ENCODE data around the gene GRID2.

Gene GRID2

DNA sequence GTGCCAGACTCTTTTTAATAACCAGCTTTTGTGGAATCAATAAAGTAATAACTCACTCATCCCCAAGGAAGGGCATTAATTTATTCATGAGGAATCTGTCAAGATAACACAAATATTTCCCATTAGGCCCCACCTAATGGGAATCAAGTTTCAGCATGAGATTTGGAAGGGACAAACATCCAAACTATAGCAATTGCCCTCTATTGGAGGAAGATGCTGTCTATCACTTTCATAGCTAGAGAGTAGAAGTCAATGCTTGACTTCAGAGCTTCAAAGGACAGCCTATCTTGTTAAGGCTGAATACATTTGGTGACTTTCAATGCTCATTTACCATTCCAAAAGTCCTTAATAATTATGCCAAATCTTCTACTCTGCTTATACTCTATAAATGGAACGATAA lies 1439.9 kb downstream of the GRID2 start:
- no peak for DNase-seq (ENCODE audit: low read depth, low spot score)

DNA sequence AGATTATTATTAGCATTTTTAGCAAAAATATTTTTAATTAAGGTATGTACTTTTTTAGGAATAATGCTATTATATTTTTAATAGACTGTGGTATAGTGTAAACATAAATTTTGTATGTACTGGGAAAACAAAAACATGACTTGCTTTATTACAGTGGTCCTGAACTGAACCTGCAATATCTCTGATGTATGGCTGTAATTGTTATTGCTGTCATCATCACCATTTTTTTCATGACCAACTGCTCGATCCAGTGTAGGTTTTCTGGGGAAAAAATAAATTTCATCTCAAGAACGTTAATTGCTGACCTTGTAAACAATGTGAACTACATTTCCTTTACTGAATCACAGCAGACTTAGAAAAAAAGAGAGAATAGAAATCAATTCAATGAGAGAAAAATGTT lies 1441.2 kb downstream of the GRID2 start:
- DNase-seq (ENCODE audit: low read depth, low spot score), result no peak

DNA sequence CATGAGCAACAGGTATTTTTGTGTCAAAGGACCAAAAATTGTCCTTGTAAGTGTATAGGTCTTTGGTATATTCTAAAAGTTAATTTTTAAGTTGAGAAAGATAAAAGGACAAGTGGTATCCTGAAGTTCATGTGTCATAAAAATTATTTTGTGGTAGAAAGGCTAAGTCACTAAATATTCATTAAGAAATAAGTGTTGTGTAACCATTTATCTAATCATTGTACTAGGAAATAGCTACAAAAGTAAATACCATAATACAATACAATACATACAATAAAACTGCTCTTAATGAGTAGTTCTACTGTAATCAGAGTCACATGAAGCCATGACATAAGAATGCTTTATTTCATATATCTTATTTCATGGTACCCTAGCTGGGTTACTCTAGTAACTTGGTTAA lies 1442.3 kb downstream of the GRID2 start:
- no peak for DNase-seq (ENCODE audit: low read depth, low spot score)

DNA sequence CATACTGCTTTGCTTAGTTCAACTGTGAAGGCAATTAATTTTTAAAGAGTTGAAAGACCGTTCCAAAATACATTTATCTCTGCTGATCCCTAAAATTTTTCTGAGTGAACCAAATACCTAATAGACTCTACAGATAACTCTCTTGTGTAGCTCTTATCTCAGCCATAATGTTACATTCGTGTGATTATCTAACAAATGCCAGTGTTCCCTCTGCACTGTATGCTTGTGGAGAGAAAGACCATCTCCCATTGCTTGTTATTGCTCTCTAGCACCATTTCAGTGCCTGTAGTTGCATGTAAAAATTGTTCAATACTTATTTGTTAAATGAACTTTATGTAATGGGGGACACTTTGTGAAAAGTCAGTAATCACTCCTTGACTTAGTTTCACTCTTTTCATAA lies 1443.5 kb downstream of the GRID2 start:
- no peak for DNase-seq (ENCODE audit: low read depth, low spot score)

DNA sequence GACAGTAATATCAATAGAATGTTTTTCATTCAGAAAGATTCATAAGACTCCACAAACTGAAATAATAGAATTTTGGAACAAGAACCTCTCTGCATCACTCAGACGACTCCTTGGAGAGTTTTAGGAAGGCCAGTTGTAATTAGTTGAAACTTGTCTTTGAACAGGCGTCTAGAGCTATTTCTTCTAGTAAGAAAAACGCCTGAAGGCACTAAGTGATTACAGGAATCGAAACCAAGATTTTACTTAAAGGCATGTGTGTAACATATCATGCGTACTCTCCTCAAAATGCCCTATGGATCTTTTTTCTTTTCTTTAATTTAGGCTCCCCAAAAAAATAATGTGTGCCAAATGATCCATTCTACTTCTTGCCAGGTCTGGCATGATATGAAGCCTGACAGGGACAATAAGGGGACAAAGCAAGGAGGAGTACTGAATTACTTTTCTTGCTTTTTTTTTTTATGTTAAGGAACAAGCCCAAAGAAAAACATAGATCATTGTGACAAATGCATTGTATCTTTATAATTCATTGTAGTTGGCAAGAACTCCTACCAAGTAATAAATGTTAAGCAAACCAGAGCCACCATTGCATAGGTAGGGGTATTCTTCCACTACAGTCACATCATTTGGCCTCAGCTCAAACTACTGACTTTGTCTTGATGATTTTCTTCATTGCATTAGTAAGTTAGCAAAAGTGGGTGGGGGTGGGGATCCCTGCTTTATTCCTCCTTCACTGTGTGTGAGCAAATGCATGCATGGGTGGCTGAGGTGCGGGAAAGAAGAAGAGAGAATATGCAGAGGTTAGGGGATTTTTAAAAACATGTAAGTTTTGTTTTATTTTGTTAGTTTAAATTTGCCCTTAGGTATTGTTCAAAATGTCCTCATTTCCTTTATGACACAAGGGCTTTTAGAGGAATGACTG lies 1444.9 kb downstream of the GRID2 start:
- no peak for DNase-seq (ENCODE audit: low read depth, low spot score)

DNA sequence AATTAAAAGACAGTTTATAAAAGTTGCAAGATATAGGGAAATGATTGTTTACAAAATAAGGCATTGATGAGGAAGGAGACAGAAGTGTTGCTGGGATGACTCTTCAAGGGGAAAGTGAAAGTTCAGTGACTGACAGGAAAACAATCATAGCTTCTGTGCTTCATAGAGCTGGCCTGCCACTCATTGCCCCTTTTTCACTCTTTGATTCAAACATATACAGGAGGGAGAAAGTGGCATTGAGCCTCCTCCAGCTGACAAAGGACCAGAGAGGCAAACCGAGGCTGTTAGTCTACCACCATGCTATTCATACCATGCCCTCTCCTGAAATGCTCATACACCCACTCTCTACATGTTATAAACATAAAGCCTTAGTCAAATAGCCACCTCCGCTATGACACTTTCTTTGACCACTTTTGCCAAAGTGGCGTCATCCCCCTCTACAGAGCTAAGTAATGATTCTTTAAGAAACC lies 1445.6 kb downstream of the GRID2 start:
- no peak for DNase-seq (ENCODE audit: low read depth, low spot score)

DNA sequence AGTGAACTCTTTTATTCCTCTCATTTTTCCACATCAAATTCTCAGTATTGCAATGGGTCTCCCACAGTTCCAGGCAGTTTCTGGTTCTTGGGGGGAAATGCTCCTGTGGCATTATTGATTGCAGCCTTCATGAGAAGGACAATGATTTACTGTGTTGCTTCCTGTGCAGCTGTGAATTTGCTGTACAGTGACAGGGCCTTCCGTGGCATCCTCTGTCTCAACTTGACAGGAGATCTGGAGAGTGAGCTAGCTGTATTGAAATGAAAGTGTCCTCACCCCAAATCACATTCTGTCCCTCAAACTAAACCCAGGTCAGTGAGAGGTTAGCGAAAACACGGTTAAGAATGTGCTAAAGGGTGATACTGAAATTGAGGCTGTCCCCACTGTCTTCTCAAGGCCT lies 1447.6 kb downstream of the GRID2 start:
- no peak for DNase-seq (ENCODE audit: low read depth, low spot score)

DNA sequence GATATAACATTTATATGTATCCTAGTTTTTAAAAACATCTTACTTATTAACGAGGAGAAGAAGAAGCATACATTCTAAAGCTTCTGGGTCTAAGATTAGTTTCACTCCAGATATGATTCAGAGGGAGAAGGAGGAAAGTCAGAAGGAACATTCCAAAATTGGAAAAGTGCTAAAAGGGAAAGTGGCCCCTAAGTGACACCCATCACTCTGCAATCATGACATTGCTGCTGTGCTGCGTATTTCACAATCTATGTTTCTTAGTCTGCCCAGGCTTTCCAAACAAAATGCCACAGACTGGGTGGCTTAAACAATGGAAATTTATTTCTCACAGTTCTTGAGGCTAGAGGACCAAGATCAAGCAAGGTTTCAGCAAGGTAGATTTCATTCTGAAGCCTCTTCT lies 1452.3 kb downstream of the GRID2 start:
- DNase-seq (ENCODE audit: low read depth, low spot score), result no peak

DNA sequence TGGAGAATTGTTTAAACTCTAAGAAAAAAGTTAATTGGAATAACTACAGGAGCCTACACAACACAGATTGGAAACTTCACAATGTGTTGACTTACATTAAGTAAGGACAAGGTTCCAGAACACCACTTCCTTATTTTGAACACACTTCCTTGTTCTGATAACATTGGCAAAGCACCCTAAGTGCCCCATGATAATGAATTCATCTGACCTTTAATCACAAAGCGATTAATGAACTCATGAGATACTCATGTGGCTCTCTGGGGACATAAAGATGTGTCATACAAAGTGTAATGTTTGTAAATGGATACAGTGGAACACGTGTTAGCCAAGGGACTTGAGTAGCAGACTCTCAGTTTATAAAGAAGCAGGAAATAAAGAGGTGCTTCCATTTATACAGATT lies 1455.7 kb downstream of the GRID2 start:
- DNase-seq (ENCODE audit: low read depth, low spot score), result no peak

DNA sequence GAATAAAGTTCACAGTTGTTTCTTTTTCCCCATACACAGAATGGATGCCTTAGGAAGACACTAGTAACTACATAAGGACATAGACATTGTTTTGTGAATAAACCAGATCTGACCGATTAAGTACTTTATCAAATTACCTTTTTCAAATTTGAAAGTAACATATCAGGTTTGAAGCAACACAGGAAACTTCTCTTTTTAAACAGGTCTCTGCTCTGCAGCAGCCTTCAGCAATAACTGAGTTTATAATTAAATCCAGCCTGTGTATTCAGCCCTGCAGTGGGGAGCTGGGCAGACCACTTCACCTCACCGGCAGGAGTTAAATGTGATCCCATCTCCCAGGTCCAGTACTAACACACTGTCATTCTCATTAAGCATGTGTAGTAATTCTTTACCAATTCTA lies 1456.5 kb downstream of the GRID2 start:
- DNase-seq (ENCODE audit: low read depth, low spot score), result no peak

DNA sequence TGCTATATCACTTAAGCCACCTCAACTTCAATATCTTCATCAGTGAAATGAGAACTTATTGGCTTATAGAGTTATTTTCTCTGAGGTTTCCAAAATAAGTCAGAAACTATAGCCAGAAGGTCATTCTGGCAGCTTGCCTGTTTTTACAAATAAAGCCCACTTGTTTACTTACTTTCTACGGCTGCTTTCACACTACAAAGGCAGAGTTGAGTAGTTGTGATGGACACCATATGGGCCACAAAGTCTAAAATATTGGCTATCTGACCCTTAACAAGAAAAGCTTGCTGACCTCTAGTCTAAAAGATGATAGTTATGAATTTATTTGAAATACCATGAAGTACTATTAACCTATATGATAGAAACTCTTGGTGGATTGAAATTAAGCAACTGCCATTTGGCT lies 1457.5 kb downstream of the GRID2 start:
- DNase-seq (ENCODE audit: low read depth, low spot score), result no peak

DNA sequence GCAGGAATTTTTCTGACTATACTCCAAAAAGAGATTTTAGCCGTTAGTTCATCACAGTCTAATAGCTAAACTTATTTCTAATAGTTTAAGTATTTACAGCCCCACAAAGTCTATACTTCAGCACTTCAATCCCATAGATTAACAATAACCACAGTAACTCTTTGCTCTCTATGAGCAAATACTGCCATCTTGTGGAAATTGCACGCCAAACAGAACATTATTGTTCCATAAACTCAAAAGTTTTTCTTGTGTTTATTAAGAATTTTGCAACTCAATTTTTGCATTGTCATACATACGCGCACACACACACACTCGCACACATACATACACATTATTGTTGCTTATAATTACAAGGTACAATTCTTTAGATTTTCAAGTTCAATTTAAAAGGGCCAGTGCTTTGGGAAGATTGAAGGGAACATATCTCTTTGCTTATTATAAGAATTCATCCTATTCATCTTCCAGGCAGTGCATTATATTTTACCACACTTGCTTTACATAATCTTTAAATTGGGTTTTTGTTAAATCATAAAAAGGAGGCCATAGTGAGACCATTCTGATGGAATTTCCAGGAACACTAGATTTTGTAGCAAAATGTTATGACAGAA lies 1461.0 kb downstream of the GRID2 start:
- DNase-seq (ENCODE audit: low read depth, low spot score), result no peak

DNA sequence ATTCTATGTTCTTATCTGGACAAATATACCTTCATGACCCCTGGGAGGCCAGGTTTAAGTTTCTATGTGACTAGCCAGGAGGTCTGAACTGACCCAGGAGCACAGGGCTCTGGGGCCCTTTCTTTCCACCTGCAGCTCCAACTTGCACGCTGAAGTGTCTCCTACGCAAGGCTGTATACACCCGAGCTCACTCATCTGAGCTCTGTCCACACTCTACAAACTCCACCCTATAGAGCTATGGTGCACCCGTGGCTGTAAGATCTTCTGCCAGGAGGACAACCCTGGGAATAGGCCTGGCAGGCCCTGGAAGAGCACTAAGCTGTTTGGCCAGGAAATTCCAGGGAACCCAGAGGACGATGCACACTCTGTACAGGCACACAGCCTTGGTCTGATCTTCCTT lies 1464.2 kb downstream of the GRID2 start:
- no peak for DNase-seq (ENCODE audit: low read depth, low spot score)

DNA sequence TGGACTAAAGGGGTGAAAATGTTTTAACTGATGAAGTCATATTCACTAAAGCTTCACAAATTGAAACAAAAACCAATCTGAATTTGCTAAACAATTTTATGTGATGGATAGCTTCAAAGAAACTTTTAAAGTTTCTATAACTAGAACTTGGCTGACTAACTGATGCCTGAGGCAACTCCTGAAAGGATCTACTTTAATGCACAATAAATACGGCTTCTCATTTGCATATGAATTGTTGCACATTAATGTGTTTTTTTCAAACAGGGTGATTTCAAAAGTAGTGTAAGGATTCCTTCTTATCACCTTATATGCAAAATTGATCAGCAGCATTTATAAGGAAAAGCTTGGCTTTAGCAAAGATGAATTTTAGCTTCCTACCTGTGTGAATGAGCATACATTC lies 1466.4 kb downstream of the GRID2 start:
- no peak for DNase-seq (ENCODE audit: low read depth, low spot score)

DNA sequence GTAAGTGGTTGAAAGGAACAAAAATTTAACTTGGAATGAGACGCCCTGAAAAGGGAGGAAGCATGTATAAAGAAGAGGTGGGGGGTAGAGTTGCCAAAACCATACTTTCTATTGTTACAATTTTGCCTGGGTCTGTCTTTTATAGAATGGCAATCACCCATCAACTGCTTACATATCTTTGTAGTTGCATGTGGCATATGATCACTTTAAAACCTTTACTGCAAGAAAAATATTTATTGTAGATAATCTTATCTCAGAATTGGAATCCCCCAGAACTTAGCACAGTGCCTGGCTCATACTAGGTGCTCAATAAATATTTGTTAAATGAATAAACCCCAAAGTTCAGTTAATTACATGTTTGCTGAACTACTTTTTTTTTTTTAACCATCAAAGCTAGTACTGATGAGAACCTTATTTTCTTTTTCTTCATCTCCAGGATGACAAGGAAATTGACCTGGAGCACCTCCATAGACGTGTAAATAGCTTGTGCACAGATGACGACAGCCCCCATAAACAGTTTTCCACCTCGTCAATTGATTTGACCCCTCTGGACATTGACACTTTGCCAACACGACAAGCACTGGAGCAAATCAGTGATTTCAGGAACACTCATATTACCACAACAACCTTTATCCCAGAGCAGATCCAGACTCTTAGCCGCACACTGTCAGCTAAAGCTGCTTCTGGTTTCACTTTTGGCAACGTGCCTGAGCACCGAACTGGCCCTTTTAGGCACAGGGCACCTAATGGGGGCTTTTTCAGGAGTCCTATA lies 1468.1 kb downstream of the GRID2 start:
- no peak for DNase-seq (ENCODE audit: low read depth, low spot score)

DNA sequence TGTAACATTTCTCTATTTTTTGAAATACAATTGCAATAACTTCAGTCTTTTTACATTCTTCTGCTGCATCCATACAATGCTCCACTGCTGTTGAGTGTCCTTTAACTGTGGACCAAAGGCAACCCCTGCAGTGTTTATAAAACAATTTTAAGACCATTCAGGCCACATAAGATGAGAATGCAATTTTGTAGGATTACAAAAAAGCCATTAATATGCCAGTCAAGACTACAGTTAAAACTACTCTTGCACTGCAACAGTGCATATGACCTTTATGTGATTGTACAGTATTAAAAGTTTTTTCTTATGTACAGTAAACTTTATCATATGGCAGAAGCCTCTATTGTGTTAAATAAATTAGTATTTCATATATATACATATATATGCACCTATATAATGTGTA lies 1469.1 kb downstream of the GRID2 start:
- DNase-seq (ENCODE audit: low read depth, low spot score), result no peak

DNA sequence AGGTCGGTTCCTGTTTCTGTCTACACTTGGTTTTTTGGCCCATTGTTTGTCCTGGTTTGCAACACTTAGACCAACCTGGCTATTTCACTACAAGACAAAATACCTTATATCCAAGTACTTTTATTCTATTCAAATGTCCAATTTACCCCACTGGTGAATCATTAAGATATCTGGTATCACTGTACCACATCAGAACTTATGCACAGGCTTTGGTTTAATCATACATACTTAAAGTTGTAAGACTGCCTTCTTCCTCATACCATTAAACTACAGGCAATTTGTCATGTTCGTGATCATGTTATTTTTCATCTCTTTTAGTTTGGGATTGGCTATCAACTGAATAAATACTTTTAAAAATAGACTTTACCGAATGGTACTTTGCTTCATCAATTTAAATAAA lies 1471.8 kb downstream of the GRID2 start:
- DNase-seq (ENCODE audit: low read depth, low spot score), result no peak

DNA sequence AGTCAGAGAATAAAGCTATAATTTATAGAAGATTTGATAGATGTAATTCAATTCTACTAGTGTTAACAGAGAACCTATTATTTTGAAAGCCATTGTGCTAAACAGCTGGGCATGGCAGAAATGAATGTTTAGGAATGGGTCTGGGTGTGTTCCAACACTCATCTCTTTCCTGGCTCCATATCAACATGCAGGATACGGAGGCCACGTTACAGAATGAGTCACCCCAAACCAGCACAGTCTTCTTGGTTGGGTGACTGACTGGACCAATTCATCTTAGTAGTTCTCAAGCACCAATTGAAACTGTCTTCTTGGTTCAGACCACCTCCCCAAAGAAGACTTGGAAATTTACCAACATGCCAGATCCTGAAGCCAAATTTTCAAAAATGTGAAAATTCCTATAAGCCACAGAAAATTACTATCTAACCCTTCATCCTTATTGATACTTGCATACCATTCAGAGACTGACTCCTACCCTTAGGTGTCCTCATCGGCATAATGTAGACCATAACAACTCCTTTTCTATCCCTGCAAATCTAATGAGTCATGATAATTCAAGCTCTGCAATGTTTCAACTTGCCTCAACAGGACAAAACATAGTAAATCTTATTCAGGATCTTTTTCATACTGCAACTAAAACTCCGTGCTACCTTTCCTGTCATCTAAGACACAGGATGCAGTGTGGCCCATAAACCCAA lies 1472.8 kb downstream of the GRID2 start:
- DNase-seq (ENCODE audit: low read depth, low spot score), result no peak

DNA sequence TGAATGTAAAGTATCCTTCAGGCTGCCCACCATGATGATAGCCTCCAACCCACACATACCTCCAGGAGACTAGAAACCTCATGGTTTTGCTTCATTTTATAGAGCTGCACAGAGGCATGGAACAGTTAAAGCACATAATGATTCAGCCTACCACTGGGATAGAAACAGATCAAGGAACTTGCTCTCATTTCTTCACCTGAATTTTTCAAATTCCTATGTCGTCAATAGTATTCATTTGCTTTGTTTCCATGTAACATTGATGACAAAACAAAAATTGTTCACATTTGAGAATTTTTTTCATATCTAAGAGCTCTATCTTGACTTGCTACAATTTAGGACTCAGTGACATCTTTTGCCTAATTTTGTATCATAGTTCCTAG lies 1473.3 kb downstream of the GRID2 start:
- DNase-seq (ENCODE audit: low read depth, low spot score), result no peak

DNA sequence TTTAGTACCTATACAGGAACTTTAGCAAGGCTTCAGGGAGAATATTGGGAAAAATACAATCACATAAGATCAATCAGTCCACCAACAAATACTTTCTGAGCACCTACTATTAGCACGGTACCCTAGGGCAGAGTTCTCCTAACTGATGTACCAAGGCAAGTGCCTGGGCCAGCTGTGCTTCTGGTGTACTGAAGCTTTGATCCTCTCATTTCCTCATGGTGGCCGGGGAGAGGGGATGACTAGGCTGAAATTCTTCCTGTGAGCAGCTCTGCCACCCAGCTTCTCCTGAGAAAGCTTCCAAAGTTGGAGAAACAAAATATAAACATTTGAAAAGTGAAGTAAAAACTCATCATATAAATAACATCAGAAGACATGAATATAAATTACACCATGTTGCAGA lies 1475.5 kb downstream of the GRID2 start:
- no peak for DNase-seq (ENCODE audit: low read depth, low spot score)

DNA sequence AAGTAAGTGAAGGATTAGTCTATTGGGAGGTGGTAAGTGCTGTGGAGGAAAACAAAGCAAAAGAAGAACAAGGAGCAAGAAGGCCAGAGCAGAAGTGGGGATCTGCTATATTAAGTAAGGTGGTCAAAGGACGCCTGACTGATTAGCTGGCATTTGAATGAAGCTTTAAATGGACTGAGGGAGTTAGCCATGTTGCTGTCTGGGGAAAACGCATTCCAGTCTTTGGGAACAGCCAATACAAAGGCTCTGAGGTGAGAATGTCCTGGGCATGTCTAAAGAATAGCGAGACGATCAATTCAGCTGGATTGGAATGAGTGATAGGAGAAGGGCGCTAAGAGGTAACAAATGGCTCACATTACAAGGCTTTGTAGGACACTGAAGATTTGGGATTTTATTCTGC lies 1476.3 kb downstream of the GRID2 start:
- DNase-seq (ENCODE audit: low read depth, low spot score), result no peak

DNA sequence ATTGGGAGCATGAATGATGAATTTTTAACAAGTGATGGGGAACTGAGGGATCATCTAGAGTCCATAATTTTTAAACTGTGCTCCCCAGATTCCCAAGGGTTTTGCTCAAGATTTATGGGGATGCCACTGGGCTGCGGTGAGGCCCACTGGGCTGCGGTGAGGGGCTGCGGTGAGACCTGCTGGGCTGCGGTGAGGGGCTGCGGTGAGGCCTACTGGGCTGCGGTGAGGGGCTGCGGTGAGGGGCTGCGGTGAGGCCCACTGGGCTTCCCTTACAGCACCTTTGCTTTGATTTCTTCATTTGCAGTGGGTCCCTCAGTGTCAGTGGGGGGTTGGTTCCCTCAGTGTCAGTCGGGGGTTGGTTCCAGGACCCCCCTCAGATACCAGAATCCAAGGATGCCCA lies 1477.4 kb downstream of the GRID2 start:
- DNase-seq (ENCODE audit: low read depth, low spot score), result no peak

Measured in ELF-1 (cell line).